Activated naive CD8-positive, alpha-beta T cell (primary cell): ENCODE data around the gene NCOR1.
A peak's percentile ranks its signal among the peaks of the same experiment; 100 is the strongest.

Experiments
- H3K27ac Mint-ChIP-seq: one replicate; pipeline ENCODE4 v1.8.0; 2021; ENCODE audit warnings: mixed read lengths
- H3K27me3 Mint-ChIP-seq: one replicate; pipeline ENCODE4 v1.8.0; 2021; ENCODE audit warnings: mixed read lengths
- H3K36me3 Mint-ChIP-seq: one replicate; pipeline ENCODE4 v1.8.0; 2021; ENCODE audit warnings: mixed read lengths
- H3K4me1 Mint-ChIP-seq: one replicate; pipeline ENCODE4 v1.8.0; 2021; ENCODE audit warnings: low read depth, mixed read lengths
- H3K4me3 Mint-ChIP-seq: one replicate; pipeline ENCODE4 v1.8.0; 2021; ENCODE audit warnings: mild to moderate bottlenecking, mixed read lengths
- H3K9me3 Mint-ChIP-seq: one replicate; pipeline ENCODE4 v1.8.0; 2021; ENCODE audit warnings: low read depth, mixed read lengths

NCOR1 gene

GRCh38 chr17:15981208-15981607 is 234.1 kb downstream of the NCOR1 start:
- Mint-ChIP-seq H3K4me3 (peak overlapping the region; percentile 63), H3K4me1 (peaks cover 25% of the 10 kb centered on the region), H3K36me3 (peaks cover 12% of the 10 kb centered on the region), H3K27ac (peak overlapping the region; percentile 25), H3K9me3 (no peaks in the 10 kb centered on the region), H3K27me3 (no peaks in the 10 kb centered on the region)
